Epithelial cell of esophagus (primary cell): Measurements from ENCODE around the gene MDFI.

ENCODE experiments used
- DNase-seq: peaks from one replicate; pipeline ENCODE4 v3.0.0; 2010; ENCODE audit warnings: low read depth
- H3K4me3 ChIP-seq: 2 replicates; pipeline ENCODE4 v1.5.1; 2011; ENCODE audit warnings: mild to moderate bottlenecking, low read length, control low read depth
- CTCF ChIP-seq: IDR thresholded peaks from 2 replicates; pipeline ENCODE4 v1.5.1; 2011; ENCODE audit warnings: low read depth, mild to moderate bottlenecking, low read length, control low read depth, inconsistent platforms; ENCODE audit not compliant: insufficient read depth; ENCODE audit errors: missing control alignments

MDFI gene

GRCh38 chr6:41648070-41648585 is 9.9 kb downstream of the MDFI start:
- no peak for DNase-seq
- H3K4me3 ChIP-seq, result no peak overlapping the region
- TF ChIP-seq CTCF, result no peak

- no peak for TF ChIP-seq CTCF
- no peak overlapping the region for H3K4me3 ChIP-seq
Measured at GRCh38 chr6:41648921-41649320, 10.7 kb downstream of the MDFI start.

GRCh38 chr6:41649596-41649995 is 11.3 kb downstream of the MDFI start:
- no peak for TF ChIP-seq CTCF
- H3K4me3 ChIP-seq, result no peak overlapping the region
- no peak for DNase-seq

More at GRCh38 chr6:41648921-41649320, 10.7 kb downstream of the MDFI start:
- no peak for DNase-seq

- TF ChIP-seq CTCF, result no peak
- no peak overlapping the region for H3K4me3 ChIP-seq
- no peak for DNase-seq
Measured at GRCh38 chr6:41650120-41650519, 11.9 kb downstream of the MDFI start.

- peak; percentile 5 for TF ChIP-seq CTCF
- no peak overlapping the region for H3K4me3 ChIP-seq
- no peak for DNase-seq
Measured at GRCh38 chr6:41651246-41651961, 13.1 kb downstream of the MDFI start.

GRCh38 chr6:41651962-41652657 is 13.8 kb downstream of the MDFI start:
- no peak for DNase-seq
- TF ChIP-seq CTCF, result no peak
- no peak overlapping the region for H3K4me3 ChIP-seq
